Fibroblast of lung (primary cell): ENCODE data around the gene CCNY. TPM values are rescaled to one million over a fixed set of nuclear protein-coding genes. Genes with fewer than 3 reads are reported as not detected.

Experiments used
- DNase-seq, 2 donors: peaks; one replicate each; pipeline versions ENCODE4 v3.0.0 to v3.0.0-alpha.2; 2010; ENCODE audit warnings: low read depth in 2 of 2
- H2AFZ ChIP-seq: 2 replicates; pipeline ENCODE4 v1.5.1; 2012; ENCODE audit warnings: low read length, control low read depth, inconsistent platforms
- H3K27ac ChIP-seq: 2 replicates; pipeline ENCODE4 v1.5.1; 2011; ENCODE audit warnings: low read length, control low read depth; ENCODE audit not compliant: insufficient read depth
- H3K27me3 ChIP-seq: 2 replicates; pipeline ENCODE4 v1.5.1; 2011; ENCODE audit warnings: mild to moderate bottlenecking, low read length; ENCODE audit not compliant: control insufficient read depth, insufficient read depth
- H3K36me3 ChIP-seq: 2 replicates; pipeline ENCODE4 v1.5.1; 2011; ENCODE audit warnings: low read length; ENCODE audit not compliant: control insufficient read depth, insufficient read depth
- H3K4me1 ChIP-seq: 2 replicates; pipeline ENCODE4 v1.5.1; 2011; ENCODE audit warnings: low read length; ENCODE audit not compliant: control insufficient read depth, insufficient read depth; ENCODE audit errors: extremely low read depth
- H3K4me2 ChIP-seq: 2 replicates; pipeline ENCODE4 v1.5.1; 2011; ENCODE audit warnings: low read length, control low read depth; ENCODE audit not compliant: insufficient read depth; ENCODE audit errors: extremely low read depth
- H3K4me3 ChIP-seq, 4 experiments: fragments of 200-600 bp in 1 of 4; sonication (generic) in 1 of 4; replicated peaks in 1 of 4; 2 replicates each; pipeline ENCODE4 v1.5.1; 2011 to 2016; ENCODE audit warnings: low read length in 4 of 4, low read depth in 3 of 4, mild to moderate bottlenecking in 3 of 4, control low read depth in 2 of 4, inconsistent platforms in 1 of 4, mixed read lengths in 1 of 4; ENCODE audit not compliant: insufficient read depth in 1 of 4; ENCODE audit errors: control extremely low read depth in 1 of 4
- H3K79me2 ChIP-seq: 2 replicates; pipeline ENCODE4 v1.5.1; 2012; ENCODE audit warnings: mild to moderate bottlenecking, low read length, inconsistent platforms; ENCODE audit not compliant: control insufficient read depth, insufficient read depth
- H3K9ac ChIP-seq: 2 replicates; pipeline ENCODE4 v1.5.1; 2011; ENCODE audit warnings: mild to moderate bottlenecking, low read length, control low read depth; ENCODE audit not compliant: insufficient read depth
- H3K9me3 ChIP-seq: 2 replicates; pipeline ENCODE4 v1.5.1; 2012; ENCODE audit warnings: low read depth, low read length; ENCODE audit not compliant: control insufficient read depth, insufficient read depth
- H4K20me1 ChIP-seq: 2 replicates; pipeline ENCODE4 v1.5.1; 2011; ENCODE audit warnings: low read length; ENCODE audit not compliant: control insufficient read depth, insufficient read depth; ENCODE audit errors: extremely low read depth
- CTCF ChIP-seq, 2 donors: IDR thresholded peaks in 1 of 2; conservative IDR thresholded peaks in 1 of 2; 1 replicate in 1 of 2; 2 replicates in 1 of 2; pipeline ENCODE4 v1.5.1; 2011 to 2012; ENCODE audit warnings: low read length in 2 of 2, control low read depth in 1 of 2, inconsistent platforms in 1 of 2, low read depth in 1 of 2, mild to moderate bottlenecking in 1 of 2
- EZH2 ChIP-seq: IDR thresholded peaks from 2 replicates; pipeline ENCODE4 v1.5.1; 2012; ENCODE audit warnings: low read length, control low read depth, mild to moderate bottlenecking; ENCODE audit errors: missing control alignments
- polyA plus RNA-seq, 2 donors: library from polyadenylated mRNA; depleted of rRNA in 1 of 2; stranded (reverse) in 1 of 2; unstranded in 1 of 2; fragments of >200 nt; gene quantifications; 2 replicates each; pipeline ENCODE4 v1.2.1, GENCODE V29; 2011 to 2012; ENCODE audit warnings: missing spikeins in 1 of 2
- total RNA-seq: library from RNA; depleted of rRNA; stranded (reverse); fragments of >200 nt; gene quantifications from 2 replicates; pipeline ENCODE4 v1.2.1, GENCODE V29; 2014

CCNY gene
- total and polyA plus RNA-seq, 2 donors (not counting 1 experiment from before 2014, with no cell fraction given) = 34.7 to 66.4 TPM

DNA sequence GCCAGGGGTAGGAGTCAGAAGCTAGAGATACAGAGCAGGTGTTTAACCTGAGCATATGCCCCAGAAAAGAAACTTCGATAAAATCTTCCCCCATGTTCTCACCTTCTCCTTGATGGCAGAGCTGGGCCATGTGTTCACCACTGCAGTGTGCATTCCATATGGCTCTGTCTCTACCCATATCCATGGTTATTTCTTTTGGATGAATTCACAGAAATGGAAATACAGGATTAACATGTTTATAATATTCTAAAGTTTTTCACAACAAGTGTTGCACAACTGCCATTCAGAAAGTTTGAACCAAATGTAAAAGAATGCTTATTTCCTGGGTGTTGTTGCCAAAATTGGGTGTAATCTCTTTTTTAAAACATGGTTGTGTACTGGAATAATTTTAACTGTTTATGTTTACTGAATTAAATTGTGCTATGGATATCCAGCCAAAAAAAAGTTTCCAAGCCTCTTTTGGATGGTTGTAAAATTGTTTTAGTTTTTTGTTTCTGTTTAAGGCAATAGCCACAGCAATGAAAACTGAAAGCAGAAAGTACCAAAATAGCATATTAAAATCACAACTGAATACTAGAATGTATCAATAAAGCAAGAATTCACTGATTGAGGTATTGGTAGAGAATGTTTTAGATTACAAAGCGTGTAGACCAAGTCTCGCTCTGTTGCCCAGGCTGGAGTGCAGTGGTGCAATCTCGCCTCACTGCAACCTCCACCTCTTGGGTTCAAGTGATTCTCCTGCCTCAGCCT, 19.9 kb upstream of the CCNY start:
- Histone ChIP-seq H3K4me1 (no peaks in the 10 kb centered on the region), H2AFZ (no peak overlapping the region), H3K27me3 (no peaks in the 10 kb centered on the region), H3K9me3 (no peaks in the 10 kb centered on the region), H3K27ac (no peak overlapping the region), H3K36me3 (no peaks in the 10 kb centered on the region), H3K4me2 (no peak overlapping the region), H3K4me3 (no peak overlapping the region), H4K20me1 (no peaks in the 10 kb centered on the region), H3K79me2 (no peaks in the 10 kb centered on the region), H3K9ac (no peak overlapping the region)
- no peak for DNase-seq
- TF ChIP-seq CTCF (conservative IDR thresholded peaks at IDR 0.05 in 1 of 2, IDR thresholded peaks at IDR 0.05 in 1 of 2; ENCODE audit: low read depth in 1 of 2, low read length in 2 of 2) (no peak), EZH2 (no peak)

DNA sequence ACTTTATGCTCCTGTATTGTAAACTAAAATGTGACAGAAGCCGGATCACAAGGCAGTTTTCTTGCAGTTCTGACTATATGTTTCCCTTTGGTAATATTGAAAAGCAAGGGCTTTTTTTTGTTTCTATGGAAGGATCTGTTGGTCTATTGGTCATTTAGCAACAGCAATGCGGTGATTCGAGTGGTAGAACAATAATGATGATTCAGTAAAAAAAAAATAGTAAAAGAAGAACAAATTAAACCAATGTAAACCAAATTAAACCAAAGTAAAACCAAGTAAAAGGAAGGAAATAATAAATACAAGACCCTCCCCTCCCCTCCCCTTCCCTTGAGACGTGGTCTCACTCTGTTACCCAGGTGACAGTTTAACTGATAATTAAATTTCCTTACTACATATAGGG, 17.8 kb upstream of the CCNY start:
- no peak overlapping the region for H3K27ac ChIP-seq
- no peak overlapping the region for H2AFZ ChIP-seq
- TF ChIP-seq EZH2 (no peak), CTCF (conservative IDR thresholded peaks at IDR 0.05 in 1 of 2, IDR thresholded peaks at IDR 0.05 in 1 of 2; ENCODE audit: low read depth in 1 of 2, low read length in 2 of 2) (no peak)
- DNase-seq = no peak
- H3K27me3 ChIP-seq = no peaks in the 10 kb centered on the region
- H3K79me2 ChIP-seq = peaks cover 2% of the 10 kb centered on the region
- H4K20me1 ChIP-seq = no peaks in the 10 kb centered on the region
- no peak overlapping the region for H3K9ac ChIP-seq
- H3K4me3 ChIP-seq = no peak overlapping the region
- no peaks in the 10 kb centered on the region for H3K4me1 ChIP-seq
- H3K4me2 ChIP-seq = no peak overlapping the region
- no peaks in the 10 kb centered on the region for H3K9me3 ChIP-seq
- no peaks in the 10 kb centered on the region for H3K36me3 ChIP-seq

- Histone ChIP-seq H2AFZ (no peak overlapping the region), H3K36me3 (no peaks in the 10 kb centered on the region), H3K27me3 (no peaks in the 10 kb centered on the region), H4K20me1 (no peaks in the 10 kb centered on the region), H3K27ac (no peak overlapping the region), H3K9ac (no peak overlapping the region), H3K4me3 (no peak overlapping the region), H3K79me2 (peaks cover 2% of the 10 kb centered on the region), H3K4me1 (no peaks in the 10 kb centered on the region), H3K4me2 (no peak overlapping the region), H3K9me3 (no peaks in the 10 kb centered on the region)
- no peak for DNase-seq
- TF ChIP-seq EZH2 (no peak), CTCF (conservative IDR thresholded peaks at IDR 0.05 in 1 of 2, IDR thresholded peaks at IDR 0.05 in 1 of 2; ENCODE audit: low read depth in 1 of 2, low read length in 2 of 2) (no peak)
Measured at GRCh38 chr10:35320341-35320740, 16.0 kb upstream of the CCNY start.
